Adrenal gland (tissue), 12 donors: ENCODE data around the gene TTC22. TPM values are rescaled to one million over a fixed set of nuclear protein-coding genes. Genes with fewer than 3 reads are reported as not detected.

Experiments
- DNase-seq, 7 donors: peaks; one replicate each; pipeline ENCODE4 v3.0.0-alpha.2; 2019 to 2020
- H3K27ac ChIP-seq, 5 donors: fragments of 200-600 bp; sonication (generic) in 4 of 5; 1 replicate in 3 of 5; 2 replicates in 2 of 5; pipeline versions ENCODE4 v1.5.1 to v1.8.0; 2016 to 2020; ENCODE audit warnings: mild to moderate bottlenecking in 1 of 5
- H3K27me3 ChIP-seq: fragments of 200-600 bp; 2 replicates; pipeline ENCODE4 v1.8.0; 2021
- H3K36me3 ChIP-seq, 2 donors: fragments of 200-600 bp; replicated peaks in 1 of 2; 1 replicate in 1 of 2; 2 replicates in 1 of 2; pipeline versions ENCODE4 v1.5.1 to v1.8.0; 2018 to 2022
- H3K4me1 ChIP-seq, 2 donors: fragments of 200-600 bp; replicated peaks in 1 of 2; 1 replicate in 1 of 2; 2 replicates in 1 of 2; pipeline versions ENCODE4 v1.5.1 to v1.8.0; 2018 to 2021
- H3K4me3 ChIP-seq, 4 donors: fragments of 200-600 bp; sonication (generic) in 3 of 4; one replicate each; pipeline ENCODE4 v1.5.1; 2016 to 2018
- H3K9me3 ChIP-seq, 3 donors: fragments of 200-600 bp; sonication (generic) in 1 of 3; replicated peaks in 1 of 3; 1 replicate in 2 of 3; 2 replicates in 1 of 3; pipeline versions ENCODE4 v1.5.1 to v1.8.0; 2016 to 2021
- POLR2A ChIP-seq, 2 donors: fragments of 450-650 bp; IDR thresholded peaks; one replicate each; pipeline ENCODE4 v1.6.1; 2017; ENCODE audit warnings: antibody characterized with exemption in 2 of 2, mild to moderate bottlenecking in 2 of 2, moderate library complexity in 1 of 2
- WGBS, 4 donors: extraction: QIAGEN DNeasy Blood & Tissue Kit in 2 of 4; methylation state at CpG; one replicate each; pipeline versions ENCODE4 v1.1.5 to v1.1.7; 2013 to 2017; 5-methylcytosine and 5-hydroxymethylcytosine counted together
- intact Hi-C, 2 donors: fragments of 100-400 bp; cut with DNase I; formaldehyde crosslinking; loops; one replicate each; pipeline versions ENCODE4 v1.14.1 to v1.15.0; 2022 to 2023
- polyA plus RNA-seq, 3 donors: library from polyadenylated mRNA; stranded (reverse); fragments of 200-250 nt in 2 of 3; fragments of 350-450 nt in 1 of 3; fragmentation: Illumina TruSeq in 1 of 3; extraction: RNeasy Lipid Tissue Mini Kit (QIAGEN cat#74804) in 1 of 3; gene quantifications; one replicate each; pipeline ENCODE4 v1.2.3, GENCODE V29; 2013 to 2014
- total RNA-seq, 9 donors: library from RNA; depleted of rRNA in 4 of 9; stranded (reverse); fragments of >200 nt in 4 of 9; fragments of 120-200 nt in 1 of 9; fragmentation: NEBNext Ultra II Directional in 1 of 9; extraction: Animal tissue kit (Norgen Biotek cat#: 25700) in 1 of 9; gene quantifications; one replicate each; pipeline versions ENCODE4 v1.1.0 to v1.2.4, GENCODE V29; 2013 to 2023
- TF ChIP-seq, protein P1 (sequence below), 6 experiments: fragments of 450-650 bp in 4 of 6; fragments of 200-600 bp in 2 of 6; sonication (generic) in 1 of 6; IDR thresholded peaks; 1 replicate in 5 of 6; 2 replicates in 1 of 6; pipeline versions ENCODE4 v1.5.1 to v1.8.0; 2016 to 2021; ENCODE audit warnings: antibody characterized with exemption in 6 of 6, mild to moderate bottlenecking in 2 of 6, moderate library complexity in 1 of 6
- donor health status: healthy with polysubstance abuse.
- donor health status: Bipolar disorder and iron deficiency.
- donor health status: DM: yes; HTN: yes; CAD: no.
- donor health status: DM: no; HTN: no; CAD: no.
- donor health status: DM: no; HTN: no; CAD: no.
- donor health status: DM: yes; HTN: yes; CAD: no.

The TTC22 gene
- total and polyA plus RNA-seq, 12 donors = 0.09 to 2.3 (median 1.7) TPM

DNA sequence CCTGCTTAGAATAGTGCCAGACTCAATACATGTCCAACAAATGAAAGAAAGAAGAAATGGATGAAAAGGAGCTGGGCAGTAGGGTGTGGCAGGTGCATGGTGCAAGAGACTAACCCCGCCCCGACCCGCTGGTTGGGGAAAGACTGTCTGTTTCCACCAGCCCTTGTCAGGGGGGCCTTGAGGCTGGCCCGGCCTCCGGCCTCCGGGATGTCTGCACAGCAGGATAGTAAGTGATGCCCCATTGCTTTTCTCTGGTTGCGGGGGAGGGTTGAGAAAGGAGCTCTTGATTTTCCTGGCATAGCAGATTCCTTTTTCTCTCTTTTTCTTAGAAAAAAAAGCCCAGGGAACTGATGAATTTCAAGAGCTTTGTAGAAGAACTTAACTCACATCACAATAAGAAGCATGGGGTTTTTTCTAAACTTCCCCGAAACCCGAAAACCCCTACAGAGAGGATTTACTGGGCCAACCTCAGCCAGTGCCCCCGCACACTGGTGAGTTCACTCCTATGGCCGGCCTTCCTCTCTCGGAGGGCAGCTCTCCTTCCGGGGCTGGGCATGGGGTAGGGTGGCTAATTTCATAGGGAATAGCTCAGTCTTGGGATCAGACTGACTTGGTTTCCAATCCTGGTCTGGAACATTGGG is 12.5 kb upstream of the TTC22 start:
- Histone ChIP-seq H3K4me3 (no peak overlapping the region), H3K36me3 (no peaks in the 10 kb centered on the region), H3K4me1 (no peaks in the 10 kb centered on the region), H3K9me3 (no peaks in the 10 kb centered on the region), H3K27ac (no peak overlapping the region), H3K27me3 (no peaks in the 10 kb centered on the region)
- intact Hi-C loops = no loop called here
- peak in 2 of 7 donors; percentile 2 to 9 for DNase-seq
- 77 to 91% (median 85%) methylated on average over 12 to 13 of the region's 13 CpGs for WGBS, 4 donors
- TF ChIP-seq, protein P1, sequence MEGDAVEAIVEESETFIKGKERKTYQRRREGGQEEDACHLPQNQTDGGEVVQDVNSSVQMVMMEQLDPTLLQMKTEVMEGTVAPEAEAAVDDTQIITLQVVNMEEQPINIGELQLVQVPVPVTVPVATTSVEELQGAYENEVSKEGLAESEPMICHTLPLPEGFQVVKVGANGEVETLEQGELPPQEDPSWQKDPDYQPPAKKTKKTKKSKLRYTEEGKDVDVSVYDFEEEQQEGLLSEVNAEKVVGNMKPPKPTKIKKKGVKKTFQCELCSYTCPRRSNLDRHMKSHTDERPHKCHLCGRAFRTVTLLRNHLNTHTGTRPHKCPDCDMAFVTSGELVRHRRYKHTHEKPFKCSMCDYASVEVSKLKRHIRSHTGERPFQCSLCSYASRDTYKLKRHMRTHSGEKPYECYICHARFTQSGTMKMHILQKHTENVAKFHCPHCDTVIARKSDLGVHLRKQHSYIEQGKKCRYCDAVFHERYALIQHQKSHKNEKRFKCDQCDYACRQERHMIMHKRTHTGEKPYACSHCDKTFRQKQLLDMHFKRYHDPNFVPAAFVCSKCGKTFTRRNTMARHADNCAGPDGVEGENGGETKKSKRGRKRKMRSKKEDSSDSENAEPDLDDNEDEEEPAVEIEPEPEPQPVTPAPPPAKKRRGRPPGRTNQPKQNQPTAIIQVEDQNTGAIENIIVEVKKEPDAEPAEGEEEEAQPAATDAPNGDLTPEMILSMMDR (IDR thresholded peaks at IDR 0.05) = no peak
- no peak for TF ChIP-seq POLR2A (IDR thresholded peaks at IDR 0.05)

DNA sequence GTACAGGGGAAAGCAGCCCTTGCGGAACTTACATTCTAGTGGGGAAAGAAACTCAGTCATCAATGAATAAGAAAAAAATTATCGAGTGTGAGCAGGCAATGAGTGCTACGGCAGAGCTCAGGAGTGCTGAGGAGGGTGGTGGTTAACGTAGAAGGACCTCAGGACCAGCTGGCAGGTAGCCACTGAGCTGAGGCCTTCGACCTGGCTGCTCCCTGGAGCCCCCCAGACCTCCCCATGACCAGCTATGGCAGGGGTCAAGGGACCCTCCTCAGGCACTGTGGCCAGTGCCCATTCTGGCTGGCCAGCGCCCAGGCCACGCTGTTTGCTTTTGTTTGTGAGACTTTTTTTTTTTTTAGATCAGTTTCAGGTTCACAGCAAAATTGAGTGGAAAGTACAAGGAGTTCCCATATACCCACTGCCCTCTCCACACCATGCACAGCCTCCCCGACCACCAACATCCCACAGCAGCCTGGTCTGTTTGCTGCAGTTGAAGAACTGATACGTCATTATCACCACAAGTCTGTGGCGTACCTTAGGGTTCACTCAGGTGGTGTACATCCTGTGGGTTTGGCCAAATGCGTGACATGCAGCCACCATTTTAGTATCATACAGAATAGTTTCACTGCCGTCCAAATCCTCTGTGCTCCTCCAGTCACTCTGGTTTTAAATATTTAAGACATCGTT is 11.8 kb upstream of the TTC22 start:
- WGBS, 4 donors = 74 to 82% (median 78%) methylated on average over 13 of the region's 13 CpGs

DNA sequence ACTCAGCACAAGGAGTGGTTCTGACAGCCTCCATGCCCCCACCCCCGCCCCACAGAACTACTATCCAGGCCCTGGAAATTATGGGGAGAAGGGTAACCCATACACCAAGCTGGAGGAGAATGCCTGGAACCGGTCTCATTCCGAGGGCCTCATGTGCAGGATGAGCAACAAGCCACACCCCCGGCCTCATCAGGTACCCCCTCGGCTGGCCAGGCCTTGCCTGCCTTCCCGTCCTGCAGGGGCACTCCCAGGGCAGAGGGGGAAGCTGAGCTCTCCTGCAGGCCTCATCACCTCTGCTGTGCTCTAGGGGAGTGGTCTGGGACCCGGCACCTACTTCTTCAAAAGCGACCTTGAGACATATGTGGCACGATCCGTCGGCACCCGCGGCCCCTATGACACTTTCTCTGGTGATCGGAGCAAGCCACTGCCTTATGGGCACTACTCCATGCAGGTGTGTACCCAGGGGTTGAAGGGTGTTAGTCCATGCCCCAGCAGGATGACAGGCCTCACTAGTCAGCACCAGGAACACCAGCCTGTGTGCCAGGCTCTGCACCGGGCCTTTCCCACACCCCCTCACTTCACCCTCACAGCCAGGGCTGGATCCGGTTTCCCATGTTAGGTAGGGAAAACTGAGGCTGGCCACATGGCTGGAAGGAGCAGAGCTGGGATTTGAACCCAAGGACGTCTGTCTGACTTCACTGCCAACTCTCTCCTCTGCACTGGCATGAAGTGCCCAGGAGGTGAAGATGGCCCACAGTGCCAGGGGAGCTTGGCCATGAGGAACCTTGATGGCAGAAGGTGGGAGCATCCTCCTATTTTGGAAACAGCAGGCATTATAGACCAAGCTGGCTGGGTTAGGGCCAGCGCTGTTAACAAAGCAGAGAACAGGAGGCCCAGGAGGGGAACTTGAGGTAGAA is 10.9 kb upstream of the TTC22 start:
- WGBS, 4 donors = 77 to 85% (median 80%) methylated on average over 7 to 18 of the region's 18 CpGs
- no peak overlapping the region for H3K4me3 ChIP-seq
- no peaks in the 10 kb centered on the region for H3K4me1 ChIP-seq
- no peaks in the 10 kb centered on the region for H3K36me3 ChIP-seq
- no peak overlapping the region for H3K27ac ChIP-seq
- no peak for TF ChIP-seq POLR2A (IDR thresholded peaks at IDR 0.05)
- TF ChIP-seq, protein P1 (IDR thresholded peaks at IDR 0.05) = no peak
- intact Hi-C loops = no loop called here
- no peaks in the 10 kb centered on the region for H3K27me3 ChIP-seq
- no peaks in the 10 kb centered on the region for H3K9me3 ChIP-seq
- DNase-seq = peak in 2 of 7 donors; percentile 12 to 41

More for the DNA sequence above, 11.8 kb upstream of the TTC22 start:
- intact Hi-C loops = no loop called here
- Histone ChIP-seq H3K27ac (no peak overlapping the region), H3K27me3 (no peaks in the 10 kb centered on the region), H3K36me3 (no peaks in the 10 kb centered on the region), H3K4me3 (no peak overlapping the region), H3K4me1 (no peaks in the 10 kb centered on the region), H3K9me3 (no peaks in the 10 kb centered on the region)
- peak in 2 of 7 donors; percentile 9 to 42 for DNase-seq
- no peak for TF ChIP-seq POLR2A (IDR thresholded peaks at IDR 0.05)
- TF ChIP-seq, protein P1 (IDR thresholded peaks at IDR 0.05) = no peak

DNA sequence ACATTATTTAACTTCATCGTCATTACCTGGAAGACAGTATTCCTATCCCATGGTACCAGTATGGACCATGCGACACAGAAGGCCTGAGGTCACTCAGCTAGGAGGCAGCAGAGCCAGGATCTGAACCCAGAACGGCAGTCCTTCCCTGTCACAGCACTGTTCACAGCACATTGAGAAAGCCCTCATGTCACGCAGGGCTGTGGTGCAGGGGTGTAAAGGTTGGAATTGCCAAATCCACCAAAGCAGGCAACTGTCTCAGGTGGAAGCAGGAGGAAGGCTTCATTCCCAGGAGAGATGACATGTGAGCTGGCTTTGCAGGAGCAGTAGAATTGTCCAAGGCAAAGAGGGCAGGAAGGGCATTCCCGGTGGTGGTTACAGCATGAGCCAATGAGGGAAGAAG is 9.9 kb upstream of the TTC22 start:
- Histone ChIP-seq H3K9me3 (no peaks in the 10 kb centered on the region), H3K4me3 (no peak overlapping the region), H3K27ac (no peak overlapping the region), H3K4me1 (no peaks in the 10 kb centered on the region), H3K36me3 (no peaks in the 10 kb centered on the region), H3K27me3 (no peaks in the 10 kb centered on the region)
- DNase-seq = peak in 2 of 7 donors; percentile 9 to 45
- TF ChIP-seq POLR2A (IDR thresholded peaks at IDR 0.05) = no peak
- TF ChIP-seq, protein P1 (IDR thresholded peaks at IDR 0.05) = no peak
- intact Hi-C loops = no loop called here
- WGBS, 4 donors = 69 to 88% (median 81%) methylated on average over 5 of the region's 5 CpGs
